HL-60 (cell line): ENCODE results near the gene RBM46.

ENCODE experiments used
- DNase-seq, 2 experiments: peaks; one replicate each; pipeline ENCODE4 v3.0.0-alpha.2; 2010 to 2020; ENCODE audit warnings: low read depth in 1 of 2, low spot score in 1 of 2
- H3K27ac ChIP-seq: fragments of 250-450 bp; sonication (Bioruptor Pico); replicated peaks from 2 replicates; pipeline ENCODE4 v1.5.1; 2020; ENCODE audit warnings: mild to moderate bottlenecking, moderate library complexity
- H3K27me3 ChIP-seq: fragments of 250-450 bp; sonication (Bioruptor Pico); 2 replicates; pipeline ENCODE4 v1.5.1; 2021; ENCODE audit warnings: mild to moderate bottlenecking, moderate library complexity; ENCODE audit not compliant: insufficient read depth, poor library complexity, severe bottlenecking
- H3K4me3 ChIP-seq: replicated peaks from 2 replicates; pipeline ENCODE4 v1.5.1; 2011; ENCODE audit warnings: mild to moderate bottlenecking, control low read depth, low read length; ENCODE audit not compliant: insufficient read depth
- CTCF ChIP-seq: IDR thresholded peaks from one replicate; pipeline ENCODE4 v1.5.1; 2011; ENCODE audit warnings: low read length, control low read depth, inconsistent platforms; ENCODE audit not compliant: insufficient read depth
- GABPA ChIP-seq: IDR thresholded peaks from 2 replicates; pipeline ENCODE4 v1.6.1; 2012; ENCODE audit warnings: low read depth
- POLR2AphosphoS5 ChIP-seq: IDR thresholded peaks from 2 replicates; pipeline ENCODE4 v1.6.1; 2012; ENCODE audit warnings: low read depth
- REST ChIP-seq: IDR thresholded peaks from 2 replicates; pipeline ENCODE4 v1.6.1; 2012; ENCODE audit warnings: low read depth; ENCODE audit not compliant: insufficient replicate concordance
- SPI1 ChIP-seq: IDR thresholded peaks from 2 replicates; pipeline ENCODE4 v1.6.1; 2012; ENCODE audit warnings: low read depth, mild to moderate bottlenecking, borderline replicate concordance

Gene RBM46

GRCh38 chr4:154778264-154778663, 2.8 kb upstream of the RBM46 start:
- Histone ChIP-seq H3K4me3 (no peak overlapping the region), H3K27me3 (no peaks in the 10 kb centered on the region), H3K27ac (no peak overlapping the region)
- TF ChIP-seq REST (no peak), CTCF (no peak), SPI1 (no peak), GABPA (no peak), POLR2AphosphoS5 (no peak)
- DNase-seq, result no peak

GRCh38 chr4:154779362-154779947, 1.6 kb upstream of the RBM46 start:
- Histone ChIP-seq H3K27me3 (no peaks in the 10 kb centered on the region), H3K27ac (no peak overlapping the region), H3K4me3 (no peak overlapping the region)
- no peak for DNase-seq
- TF ChIP-seq POLR2AphosphoS5 (no peak), REST (no peak), GABPA (no peak)

- Histone ChIP-seq H3K27ac (no peak overlapping the region), H3K4me3 (no peak overlapping the region), H3K27me3 (no peaks in the 10 kb centered on the region)
- TF ChIP-seq GABPA (no peak), CTCF (no peak), SPI1 (no peak), REST (no peak), POLR2AphosphoS5 (no peak)
- no peak for DNase-seq
Observed at GRCh38 chr4:154781983-154782293, 866 bp downstream of the RBM46 start.
